Panc1 (cell line): ENCODE results near the gene UPK3BL2. TPM values are rescaled to one million over a fixed set of nuclear protein-coding genes. Genes with fewer than 3 reads are reported as not detected.
A peak's percentile ranks its signal among the peaks of the same experiment; 100 is the strongest.
"Not testable (repeated sequence)": the region's sequence is repeated elsewhere in the genome, so short reads cannot be mapped to it uniquely, and the experiment has no call there.

ENCODE experiments used
- ATAC-seq: fragments of 200-7000 bp; cut with Tn5 transposase; 2 replicates; pipeline ENCODE4 v1.9.1; 2020; ENCODE audit warnings: mild to moderate bottlenecking, moderate library complexity
- BruUV-seq: library from RNA; stranded (reverse); fragments of 400-500 nt; replicated peaks from 2 replicates; lab custom pipeline; 2021; lab: Mats Ljungman, UMichigan
- CTCF ChIA-PET: fragments of 300-600 bp; sonication (Branson Sonifier 250); formaldehyde crosslinking; loops from one replicate; lab custom pipeline; 2022; ENCODE audit warnings: antibody characterized with exemption; lab: Charles Lee
- POLR2A ChIA-PET: fragments of 300-600 bp; sonication (Branson Sonifier 250); formaldehyde crosslinking; loops from one replicate; lab custom pipeline; 2022; ENCODE audit warnings: antibody characterized with exemption; lab: Charles Lee
- DNase-seq: peaks from one replicate; pipeline ENCODE4 v3.0.0-alpha.2; 2010; ENCODE audit warnings: low read depth, low spot score
- H3K27ac ChIP-seq: 2 replicates; pipeline ENCODE4 v1.5.1; 2011; ENCODE audit warnings: mild to moderate bottlenecking, low read length, inconsistent platforms
- H3K27me3 ChIP-seq: fragments of 200-500 bp; sonication (Bioruptor generic); 2 replicates; pipeline ENCODE4 v1.6.0; 2014; ENCODE audit warnings: low read length, inconsistent platforms; ENCODE audit not compliant: control insufficient read depth, insufficient read depth
- H3K36me3 ChIP-seq: fragments of 200-500 bp; sonication (Bioruptor generic); 2 replicates; pipeline ENCODE4 v1.5.1; 2014; ENCODE audit warnings: inconsistent platforms, mild to moderate bottlenecking, low read length, moderate library complexity; ENCODE audit not compliant: control insufficient read depth, insufficient read depth
- H3K4me1 ChIP-seq: 2 replicates; pipeline ENCODE4 v1.5.1; 2011; ENCODE audit warnings: inconsistent platforms, mild to moderate bottlenecking, low read length, moderate library complexity; ENCODE audit not compliant: control insufficient read depth, insufficient read depth
- H3K4me3 ChIP-seq, 2 experiments: 2 replicates each; pipeline ENCODE4 v1.5.1; 2011 to 2012; ENCODE audit warnings: low read depth in 2 of 2, low read length in 2 of 2, mild to moderate bottlenecking in 2 of 2, inconsistent platforms in 1 of 2, moderate library complexity in 1 of 2
- H3K9me3 ChIP-seq: fragments of 200-500 bp; sonication (Bioruptor generic); 2 replicates; pipeline ENCODE4 v1.5.1; 2014; ENCODE audit warnings: low read depth, mild to moderate bottlenecking, inconsistent platforms, low read length, moderate library complexity; ENCODE audit not compliant: control insufficient read depth, insufficient read depth
- in situ Hi-C: cut with HindIII; loops from 2 replicates; pipeline ENCODE4 v1.10.0; 2016; ENCODE audit warnings: low sequenced_read_pairs, low pct_unique_long_range_greater_than_20kb
- intact Hi-C: fragments of 100-400 bp; cut with micrococcal nuclease; formaldehyde crosslinking; loops from one replicate; pipeline ENCODE4 v1.10.0; 2022; ENCODE audit not compliant: unreplicated experiment
- total RNA-seq: library from RNA; stranded (reverse); gene quantifications from one replicate; pipeline ENCODE4 v1.2.1, GENCODE V29; 2021; ENCODE audit not compliant: unreplicated experiment

The UPK3BL2 gene
- total RNA-seq, 1 experiment from 2014 or later = 14.4 TPM

GRCh38 chr7:102516951-102517350, 26.5 kb downstream of the UPK3BL2 start:
- intact Hi-C loops, POLR2A ChIA-PET, H3K27me3 ChIP-seq, H3K4me1 ChIP-seq, H3K27ac ChIP-seq, BruUV-seq, in situ Hi-C loops, ATAC-seq, CTCF ChIA-PET, H3K36me3 ChIP-seq, H3K4me3 ChIP-seq, DNase-seq, H3K9me3 ChIP-seq: not testable (repeated sequence)

DNA sequence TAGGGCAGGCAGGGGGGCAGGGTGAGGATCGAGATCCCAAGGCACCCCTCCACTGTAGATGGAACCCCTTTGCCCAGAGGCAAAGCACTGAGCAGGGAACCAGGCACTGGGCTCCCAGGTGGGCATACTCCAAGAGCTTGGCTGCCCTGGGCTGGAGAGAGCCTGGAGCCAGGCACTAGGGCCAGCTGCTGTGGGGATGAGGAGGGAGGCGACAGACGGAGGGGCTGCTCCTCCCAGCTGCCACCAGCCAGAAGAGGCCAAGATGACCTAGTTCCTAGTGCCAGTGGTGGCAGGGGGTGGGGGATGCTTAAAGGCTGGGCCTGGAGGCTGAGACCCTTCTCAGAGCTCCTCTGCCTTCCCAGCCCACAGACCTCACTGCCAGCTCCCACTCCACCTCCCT, 27.6 kb downstream of the UPK3BL2 start:
- ATAC-seq = peak; percentile 46
- H3K27ac ChIP-seq, intact Hi-C loops, H3K4me1 ChIP-seq, in situ Hi-C loops, H3K9me3 ChIP-seq, DNase-seq, BruUV-seq, POLR2A ChIA-PET, H3K4me3 ChIP-seq, H3K36me3 ChIP-seq, CTCF ChIA-PET, H3K27me3 ChIP-seq: not testable (repeated sequence)

GRCh38 chr7:102514881-102515721, 28.4 kb downstream of the UPK3BL2 start:
- CTCF ChIA-PET, H3K4me3 ChIP-seq, POLR2A ChIA-PET, BruUV-seq, DNase-seq, in situ Hi-C loops, H3K27me3 ChIP-seq, H3K36me3 ChIP-seq, H3K9me3 ChIP-seq, intact Hi-C loops, H3K27ac ChIP-seq, H3K4me1 ChIP-seq: not testable (repeated sequence)
- peak; percentile 37 for ATAC-seq

DNA sequence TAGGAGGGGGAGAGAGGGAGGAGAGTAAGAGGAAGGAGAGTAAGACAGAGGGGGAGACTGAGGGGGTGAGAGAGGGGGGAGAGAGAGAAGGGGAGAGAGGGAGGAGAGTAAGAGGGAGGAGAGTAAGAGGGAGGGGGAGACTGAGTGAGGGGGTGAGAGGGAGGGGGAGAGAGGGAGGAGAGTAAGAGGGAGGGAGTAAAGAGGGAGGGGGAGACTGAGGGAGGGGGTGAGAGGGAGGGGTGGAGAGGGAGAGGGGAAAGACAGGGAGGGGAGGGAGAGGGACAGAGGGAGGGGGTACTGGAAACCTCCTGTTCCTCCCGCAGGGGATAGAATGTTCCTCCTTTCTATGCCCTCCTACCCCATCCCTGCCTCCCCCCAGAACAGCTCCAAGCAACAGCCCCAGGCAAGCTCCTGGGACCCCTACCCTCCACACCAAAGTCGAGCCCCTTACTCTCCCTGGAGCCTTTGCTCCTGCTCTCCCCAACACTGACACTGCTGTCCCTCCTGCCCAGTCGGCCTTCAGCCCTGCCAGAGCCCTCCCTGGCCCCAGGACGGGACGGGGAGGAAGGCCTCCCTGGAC, 30.8 kb downstream of the UPK3BL2 start:
- H3K27me3 ChIP-seq, ATAC-seq, DNase-seq, in situ Hi-C loops, H3K4me3 ChIP-seq, H3K27ac ChIP-seq, intact Hi-C loops, H3K36me3 ChIP-seq, H3K4me1 ChIP-seq, BruUV-seq, CTCF ChIA-PET, H3K9me3 ChIP-seq, POLR2A ChIA-PET: not testable (repeated sequence)

DNA sequence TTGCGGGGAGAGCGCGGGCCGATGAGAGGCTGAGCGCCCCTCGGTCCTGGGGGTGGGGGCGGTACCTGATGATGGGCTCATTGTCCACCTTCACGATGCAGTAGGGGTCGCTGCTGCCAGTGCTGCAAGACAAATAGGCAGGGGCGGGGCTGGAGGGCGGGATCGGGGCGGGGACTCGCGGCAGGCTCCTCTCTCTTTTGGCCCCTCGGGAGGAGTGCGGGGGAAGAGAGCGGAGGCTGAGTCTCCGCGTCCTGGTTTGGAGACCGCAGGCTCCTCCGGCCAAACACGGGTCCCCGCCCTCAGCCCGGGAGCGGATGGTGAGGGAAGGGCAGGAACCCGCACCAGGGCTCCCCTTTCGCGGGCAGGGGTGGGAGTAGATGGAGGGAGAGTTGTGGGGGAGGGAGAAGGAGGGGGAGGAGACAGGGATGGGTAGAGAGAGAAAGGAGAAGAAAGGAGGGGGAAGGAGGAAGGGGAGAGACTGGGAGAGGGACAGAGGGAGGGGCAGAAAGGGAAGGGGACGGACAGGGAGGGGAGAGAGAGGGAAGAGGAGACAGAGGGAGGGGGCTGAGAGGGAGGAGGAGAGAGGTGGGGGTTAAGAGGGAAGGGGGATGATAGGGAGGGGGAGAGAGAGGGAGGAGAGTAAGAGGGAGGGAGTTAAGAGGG, 31.5 kb downstream of the UPK3BL2 start:
- H3K4me1 ChIP-seq, POLR2A ChIA-PET, intact Hi-C loops, H3K27me3 ChIP-seq, DNase-seq, BruUV-seq, in situ Hi-C loops, H3K9me3 ChIP-seq, H3K27ac ChIP-seq, H3K36me3 ChIP-seq, CTCF ChIA-PET, H3K4me3 ChIP-seq: not testable (repeated sequence)
- ATAC-seq = peak; percentile 68

- H3K27me3 ChIP-seq, H3K4me3 ChIP-seq, DNase-seq, intact Hi-C loops, CTCF ChIA-PET, H3K36me3 ChIP-seq, in situ Hi-C loops, ATAC-seq, H3K9me3 ChIP-seq, H3K4me1 ChIP-seq, BruUV-seq, H3K27ac ChIP-seq, POLR2A ChIA-PET: not testable (repeated sequence)
Measured at GRCh38 chr7:102510575-102510974, 32.9 kb downstream of the UPK3BL2 start.

DNA sequence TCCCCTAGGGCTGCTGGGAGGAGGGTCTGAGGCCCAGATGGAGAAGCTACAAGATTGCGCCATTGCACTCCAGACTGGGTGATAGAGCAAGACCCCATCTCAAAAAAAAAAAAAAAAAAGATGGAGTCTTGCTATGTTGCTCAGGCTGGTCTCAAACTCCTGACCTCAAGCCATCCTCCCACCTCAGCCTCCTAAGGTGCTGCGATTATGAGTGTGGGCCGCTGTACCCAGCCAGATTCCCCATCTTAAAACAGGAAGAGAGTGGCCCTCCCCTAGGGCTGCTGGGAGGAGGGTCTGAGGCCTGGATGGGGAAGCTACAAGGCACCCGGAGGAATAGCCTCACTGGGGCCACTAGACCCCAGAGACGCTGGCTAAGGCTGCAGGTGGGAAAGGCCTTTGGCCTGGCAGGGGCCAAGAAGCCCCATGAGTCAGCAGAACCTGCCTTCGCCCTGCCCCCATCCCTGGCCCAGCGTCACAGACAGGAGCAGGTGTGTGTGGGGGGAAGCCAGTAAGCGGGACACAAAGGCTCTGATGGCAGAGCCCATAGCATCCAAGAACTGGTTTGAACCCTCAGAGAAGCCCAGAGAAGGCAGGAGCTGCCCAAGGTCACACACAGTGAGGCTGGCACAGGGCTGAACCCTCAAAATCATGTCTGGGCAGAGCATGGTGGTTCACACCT, 35.9 kb downstream of the UPK3BL2 start:
- ATAC-seq, H3K4me3 ChIP-seq, BruUV-seq, in situ Hi-C loops, H3K36me3 ChIP-seq, DNase-seq, H3K27me3 ChIP-seq, intact Hi-C loops, H3K4me1 ChIP-seq, CTCF ChIA-PET, POLR2A ChIA-PET, H3K9me3 ChIP-seq, H3K27ac ChIP-seq: not testable (repeated sequence)
